HG02588 (cell line): Measurements from ENCODE around the gene STAB1.
A peak's percentile ranks its signal among the peaks of the same experiment; 100 is the strongest.

Source experiments
- ATAC-seq: cut with Tn5 transposase; IDR thresholded peaks from one replicate; pipeline ENCODE4 v1.9.1; 2021; ENCODE audit warnings: mild to moderate bottlenecking, moderate library complexity; ENCODE audit not compliant: unreplicated experiment

The STAB1 gene

DNA sequence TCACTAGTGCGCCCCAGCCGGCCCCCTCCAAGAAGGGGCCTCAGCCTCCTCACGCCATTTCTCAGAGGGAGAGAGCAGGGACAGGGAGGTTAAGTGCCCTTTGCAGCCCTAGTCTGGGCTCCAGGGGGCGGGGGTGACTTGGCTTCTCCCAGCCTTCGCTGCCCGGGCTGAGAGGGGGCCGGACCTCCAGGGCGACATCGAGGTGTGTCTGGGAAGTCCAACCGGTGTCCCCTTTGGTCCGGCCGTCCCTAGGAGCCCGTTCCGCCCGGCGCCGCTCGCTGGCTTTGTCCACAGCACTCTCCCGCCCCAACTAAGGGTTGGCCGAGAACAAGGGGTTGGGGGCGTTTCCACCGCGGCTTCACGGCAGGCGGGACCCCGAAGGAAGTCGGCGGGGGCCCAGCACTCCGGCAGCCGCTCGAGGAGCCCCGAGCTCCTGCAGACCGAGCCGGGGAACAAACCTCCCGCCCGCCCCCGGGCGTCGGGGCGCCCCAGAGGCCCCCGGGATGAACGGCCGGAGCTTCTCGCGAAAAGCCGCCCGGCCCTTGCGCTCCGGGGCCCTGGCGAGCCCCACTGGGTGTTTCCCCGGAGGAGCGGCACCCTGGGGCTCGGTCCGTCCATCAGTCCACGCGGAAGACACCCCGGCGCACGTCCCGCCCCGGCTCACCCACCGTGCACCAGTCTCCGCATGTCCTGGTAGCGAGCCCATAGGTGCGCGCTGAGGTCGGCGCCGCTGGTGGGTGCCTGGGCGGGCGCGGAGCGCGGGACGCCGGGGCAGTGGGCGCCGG is 37.9 kb downstream of the STAB1 start:
- no peak for ATAC-seq

- ATAC-seq: peak; percentile 36
These were observed 38.6 kb downstream of the STAB1 start, which contains the start of gene NT5DC2 for GRCh38 chr3:52533623-52534280. TSS of gene NT5DC2 (minus strand) at chr3:52533857. CDS start at chr3:52533737, 120 bp downstream.

DNA sequence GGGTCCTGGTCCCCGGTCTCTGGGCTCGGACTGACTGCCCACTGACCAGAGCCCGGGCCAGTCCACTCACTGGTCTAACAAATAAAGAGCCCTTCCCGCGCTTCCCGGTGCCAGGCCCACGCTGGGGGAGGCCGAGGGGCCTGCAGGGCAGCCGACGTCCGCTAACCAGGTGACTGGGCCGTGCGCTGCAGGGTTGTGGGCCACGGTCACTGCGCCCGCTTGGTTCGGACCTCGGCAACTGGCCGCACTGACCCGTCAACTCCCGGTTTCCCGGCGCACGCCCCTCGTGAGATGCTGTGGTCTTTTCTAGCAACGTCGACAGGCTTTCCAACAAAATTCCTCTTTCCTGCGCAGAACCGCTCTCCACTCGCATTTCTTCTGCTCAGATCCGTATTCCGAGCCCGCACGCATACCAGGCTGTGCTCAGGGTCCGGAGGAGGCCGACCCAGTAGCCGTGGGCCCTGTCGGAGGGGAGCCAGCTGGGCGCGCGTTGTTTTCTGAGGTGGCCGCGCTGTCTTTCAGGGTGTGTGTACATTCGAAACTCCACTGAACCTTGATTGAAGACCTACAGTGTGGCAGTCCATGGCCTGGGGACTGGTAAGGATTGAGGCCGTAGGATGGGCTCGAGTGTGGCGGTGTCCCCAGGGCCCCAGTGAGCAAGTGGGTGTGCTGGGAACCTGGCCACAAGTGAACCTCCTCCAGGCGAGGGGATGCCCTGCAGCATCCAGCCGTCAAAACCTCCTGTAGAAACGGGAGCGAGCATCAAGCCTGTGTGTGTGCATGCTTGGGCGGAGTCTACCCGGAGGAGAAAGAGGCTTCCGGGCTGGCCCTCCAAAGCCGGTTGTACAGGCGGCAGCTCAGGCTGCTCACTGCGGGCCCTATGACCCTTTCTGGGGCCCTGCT is 39.4 kb downstream of the STAB1 start:
- no peak for ATAC-seq

DNA sequence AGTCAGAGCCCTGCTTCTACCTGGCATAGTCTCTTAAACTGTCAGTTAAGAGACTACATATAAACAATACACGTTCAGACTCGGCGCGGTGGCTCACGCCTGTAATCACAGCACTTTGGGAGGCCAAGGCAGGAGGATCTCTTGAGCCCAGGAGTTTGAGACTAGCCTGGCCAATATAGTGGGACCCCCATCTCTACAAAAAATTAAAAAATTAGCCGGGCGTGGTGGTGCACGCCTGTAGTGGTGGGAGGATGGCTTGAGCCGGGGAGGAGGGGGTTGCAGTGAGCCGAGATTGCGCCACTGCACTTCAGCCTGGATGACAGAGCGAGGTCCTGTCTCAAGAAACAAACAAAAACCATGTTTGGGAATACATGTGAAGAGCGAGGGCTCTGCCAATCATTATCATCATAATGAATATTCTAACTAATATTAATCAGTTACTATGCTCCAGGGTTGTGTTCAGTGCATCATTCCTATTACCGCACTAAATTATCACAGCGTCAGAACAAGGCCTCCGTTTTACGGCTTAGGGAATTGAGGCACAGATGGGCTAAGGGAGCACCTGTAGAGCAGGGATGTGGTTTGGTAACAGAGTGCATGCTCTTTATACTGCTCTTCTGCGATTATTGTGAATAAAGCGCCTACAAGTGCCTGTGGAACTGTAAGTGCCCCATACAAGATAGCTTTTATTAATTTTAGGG is 40.4 kb downstream of the STAB1 start:
- ATAC-seq: no peak

- ATAC-seq: no peak
These were observed 40.9 kb downstream of the STAB1 start for GRCh38 chr3:52536112-52536368.

GRCh38 chr3:52536369-52537164 is 41.4 kb downstream of the STAB1 start, which contains the start of gene UQCC5:
TSS of gene UQCC5 (plus strand) at chr3:52536605. CDS start at chr3:52536756, 151 bp downstream.
- peak; percentile 83 for ATAC-seq

GRCh38 chr3:52537165-52537620 is 42.1 kb downstream of the STAB1 start:
- ATAC-seq: no peak

GRCh38 chr3:52537726-52538421 is 42.7 kb downstream of the STAB1 start:
- no peak for ATAC-seq

DNA sequence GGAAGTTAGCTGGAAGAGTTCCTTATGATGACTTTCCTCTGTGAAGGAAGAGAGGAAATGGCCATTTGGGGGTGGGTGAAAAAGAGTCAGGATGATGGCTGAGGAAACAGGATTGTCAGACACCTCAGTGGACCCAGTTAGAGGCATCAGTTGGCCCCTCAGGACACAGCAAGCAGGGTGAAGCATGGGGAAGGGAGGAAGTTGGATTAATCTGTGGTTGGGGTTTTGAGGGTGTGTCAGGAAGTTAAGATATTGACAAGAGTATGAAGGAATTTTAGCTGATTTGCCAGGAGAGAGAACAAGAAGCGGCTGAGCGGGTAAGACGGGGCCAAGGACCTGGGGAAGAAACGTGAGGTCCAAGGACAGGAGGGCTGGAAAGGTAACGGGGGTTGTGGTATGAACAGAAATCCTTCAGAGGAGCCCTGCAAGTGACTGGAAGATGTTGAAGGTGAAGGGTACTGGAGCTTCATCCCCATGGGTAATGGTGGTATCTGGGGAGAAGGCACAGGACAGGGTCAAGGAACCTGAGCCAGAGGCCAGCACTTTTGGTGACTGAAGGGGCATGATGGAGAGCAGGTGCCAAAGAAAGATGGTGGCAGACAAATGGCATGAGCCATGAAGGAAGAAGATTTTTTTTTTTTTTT is 44.0 kb downstream of the STAB1 start:
- ATAC-seq: no peak

DNA sequence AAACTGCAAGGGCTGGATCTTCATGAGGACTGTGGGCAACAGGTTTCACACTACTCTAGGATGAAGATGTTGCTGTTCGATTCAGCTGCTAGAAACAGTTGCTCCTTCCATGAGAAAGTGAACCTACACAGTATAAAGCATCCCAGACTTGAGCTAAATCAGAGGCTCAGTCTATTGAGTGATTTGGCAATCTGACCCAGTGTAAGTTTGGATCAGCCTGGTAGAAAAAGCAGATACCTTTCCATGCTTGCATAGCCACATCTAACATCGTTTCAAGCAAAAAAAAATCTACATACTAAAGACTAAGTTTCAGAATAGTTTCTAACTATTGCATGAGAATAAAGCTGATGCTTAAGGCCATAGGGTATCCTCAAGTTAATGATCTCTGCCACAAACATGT is 45.9 kb downstream of the STAB1 start:
- ATAC-seq: no peak

DNA sequence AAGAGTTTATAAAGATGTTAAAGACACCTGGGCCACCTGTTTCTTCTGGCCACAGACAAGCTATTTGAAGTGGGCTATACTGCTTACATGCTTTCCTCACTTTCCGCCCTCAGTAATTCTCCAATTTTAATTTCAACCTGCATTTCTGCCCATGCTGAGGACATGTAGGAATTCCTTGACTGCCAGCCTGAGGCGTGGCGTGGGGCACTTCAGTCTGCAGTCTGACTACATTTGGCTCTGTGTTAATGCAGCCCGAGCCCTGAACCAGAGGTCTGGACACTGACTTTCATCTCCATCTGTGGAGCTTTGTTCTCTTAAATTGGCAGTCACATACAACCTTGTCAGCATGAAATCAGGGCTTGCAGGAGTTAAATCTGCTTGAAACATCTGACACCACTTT is 49.8 kb downstream of the STAB1 start:
- no peak for ATAC-seq

DNA sequence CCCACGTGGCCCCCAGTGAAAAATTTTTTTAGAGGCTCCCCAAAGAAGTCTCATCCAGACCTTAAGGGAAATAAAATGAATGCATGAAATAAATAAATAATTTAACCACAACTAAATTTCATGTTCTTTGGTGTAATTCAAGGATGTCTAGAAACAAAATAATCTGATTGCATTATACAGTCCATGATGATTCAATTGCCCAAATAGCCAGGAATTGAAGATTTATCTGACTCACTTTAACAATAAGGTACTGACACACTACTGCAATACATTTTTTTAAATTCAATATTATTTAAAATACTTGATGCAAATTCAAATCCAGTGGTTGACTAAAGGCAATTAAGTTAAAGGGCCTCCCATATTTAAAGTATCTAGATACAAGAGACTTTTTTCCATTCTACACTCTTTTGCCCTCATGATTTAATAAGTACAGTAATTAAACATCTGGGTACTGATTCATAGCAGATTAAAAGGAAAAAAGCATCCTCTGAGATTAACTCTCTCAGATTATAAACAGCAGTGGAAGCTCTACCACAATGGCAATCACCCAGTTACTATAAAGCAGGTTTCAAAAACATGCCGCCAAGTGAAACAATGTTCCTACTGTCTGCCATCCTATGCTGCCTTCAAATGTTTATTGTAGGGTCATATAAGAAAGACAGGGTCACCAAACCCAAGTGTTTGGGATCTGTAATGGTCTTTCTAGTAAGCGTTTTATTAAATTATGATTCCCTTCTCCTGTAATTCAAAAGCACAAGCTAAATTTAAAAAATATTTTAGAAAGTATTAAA is 51.2 kb downstream of the STAB1 start:
- no peak for ATAC-seq

- no peak for ATAC-seq
These were observed 52.0 kb downstream of the STAB1 start for GRCh38 chr3:52547143-52547542.

DNA sequence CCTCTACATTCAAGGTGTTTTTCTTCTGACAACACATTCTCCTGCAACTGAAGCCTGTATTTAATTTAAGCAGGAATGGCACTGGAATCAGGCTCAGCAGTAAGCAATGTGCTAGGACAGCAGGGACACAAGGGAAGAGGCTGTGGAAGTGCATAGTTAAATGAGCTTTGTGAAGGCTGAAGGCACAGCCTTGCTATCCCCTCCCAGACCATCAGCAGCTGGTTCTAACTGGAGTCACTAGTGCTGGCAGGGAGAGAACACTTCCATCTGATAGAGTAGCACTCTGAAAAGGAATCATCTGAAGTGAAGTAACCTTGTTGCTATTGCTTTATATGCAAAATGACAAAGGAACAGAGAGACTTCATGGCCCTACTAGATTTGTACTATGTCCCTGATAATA is 56.0 kb downstream of the STAB1 start:
- ATAC-seq: no peak

DNA sequence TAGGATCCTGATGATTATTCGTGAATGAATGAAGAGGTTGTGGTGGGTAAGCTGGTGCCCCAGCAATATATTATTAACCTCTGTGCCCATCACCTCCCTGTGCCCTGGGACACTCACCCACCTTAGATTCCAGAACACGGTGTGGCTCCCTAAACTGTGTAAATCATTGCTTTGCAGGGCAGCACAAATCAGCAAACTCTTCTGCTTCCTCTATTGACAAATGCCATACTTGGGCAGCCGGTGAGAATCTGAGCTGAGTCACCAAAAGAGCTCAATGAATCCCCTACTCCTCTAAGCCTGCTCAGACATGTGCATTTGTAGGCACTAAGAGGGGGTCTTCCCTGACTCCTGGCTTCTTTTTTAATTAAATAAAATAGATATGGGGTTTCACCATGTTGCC is 57.0 kb downstream of the STAB1 start:
- no peak for ATAC-seq

- no peak for ATAC-seq
These were observed 59.1 kb downstream of the STAB1 start for GRCh38 chr3:52554026-52554755.

- no peak for ATAC-seq
These were observed 59.9 kb downstream of the STAB1 start for GRCh38 chr3:52555056-52555455.
